ENCODE measurements around the gene SMTN. TPM values are rescaled to one million over a fixed set of nuclear protein-coding genes. Genes with fewer than 3 reads are reported as not detected.

Gene SMTN
- polyA plus RNA-seq, 1 of the 3 experiments (the other 2 are of a cell fraction), result 30.4 TPM

DNA sequence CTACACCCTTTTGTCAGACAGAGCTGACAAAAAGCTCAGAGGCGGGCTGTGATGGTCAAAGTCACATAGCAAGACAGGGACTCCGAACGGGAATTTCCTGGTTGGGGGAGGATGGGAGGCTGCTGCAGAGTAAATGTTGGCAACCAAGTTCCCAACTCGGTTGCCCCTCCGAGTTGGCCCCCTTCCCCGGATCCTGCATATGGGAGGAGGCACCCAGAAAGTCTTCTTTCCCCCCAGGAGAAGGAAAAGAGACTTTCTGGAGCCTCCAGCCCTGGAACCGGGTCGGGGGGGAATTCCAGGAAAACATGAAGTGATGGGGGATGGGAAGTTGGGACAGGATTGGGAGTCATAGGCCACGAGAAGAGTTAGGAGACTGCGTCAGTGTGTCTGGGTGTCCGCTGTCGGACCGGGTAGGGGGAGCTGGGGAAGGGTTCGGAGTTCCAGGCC, 25.6 kb downstream of the SMTN start:
- DNase-seq, result no peak
- Histone ChIP-seq H2AFZ (ENCODE audit: low read depth) (peak overlapping the region; percentile 86; the same call in 1 of the 2 replicates), H3K9me3 (no peaks in the 10 kb centered on the region), H3K79me2 (ENCODE audit: insufficient read depth) (peaks cover 13% of the 10 kb centered on the region; the same call in 1 of the 2 replicates), H3K9me2 (no peaks in the 10 kb centered on the region), H3K36me3 (replicated peaks in 1 of 2; ENCODE audit: control insufficient read depth in 1 of 2, insufficient read depth in 2 of 2, low read length in 1 of 2) (peaks cover 0 to 10% of the 10 kb centered on the region in 2 experiments), H3K9ac (peak overlapping the region; percentile 98), H3K27me3 (ENCODE audit: insufficient read depth) (no peaks in the 10 kb centered on the region), H3F3A (replicated peaks; ENCODE audit: insufficient read depth) (peaks cover 17% of the 10 kb centered on the region), H3K27ac (ENCODE audit: low read depth in 2 of 2, low read length in 1 of 2) (peak overlapping the region; percentile 67 to 85; a peak in 3 of 4 replicates), H3K4me3 (ENCODE audit: low read depth in 2 of 2, low read length in 1 of 2) (peak overlapping the region; percentile 86 to 94), H3K4me1 (ENCODE audit: control insufficient read depth in 1 of 2, insufficient read depth in 2 of 2, low read depth in 1 of 2, low read length in 1 of 2) (peaks cover 0 to 13% of the 10 kb centered on the region in 2 experiments; a peak in 1 of 4 replicates), H4K20me1 (ENCODE audit: insufficient read depth) (no peaks in the 10 kb centered on the region), H3K4me2 (peak overlapping the region; percentile 93)
- TF ChIP-seq RAD21 (IDR thresholded peaks at IDR 0.05; ENCODE audit: low read length) (no peak), FOXJ3 (CRISPR knock-in tag; IDR thresholded peaks at IDR 0.05) (no peak)
- CTCF ChIA-PET, result interaction anchor here (0.9 to 7.4 kb wide), 15 partner anchors 10 to 235 kb away, joined by 3 to 85 read pairs (median 12); partner anchors contain the start of gene PLA2G3
- POLR2A ChIA-PET, result interaction anchor here (1.0 to 1.3 kb wide), 4 partner anchors 11 to 26 kb away, joined by 3 to 6 read pairs (median 4); partner anchors contain the start of gene SMTN
- 61% methylated on average over 14 of the region's 14 CpGs for WGBS (ENCODE audit: low lambda C conversion rate)

DNA sequence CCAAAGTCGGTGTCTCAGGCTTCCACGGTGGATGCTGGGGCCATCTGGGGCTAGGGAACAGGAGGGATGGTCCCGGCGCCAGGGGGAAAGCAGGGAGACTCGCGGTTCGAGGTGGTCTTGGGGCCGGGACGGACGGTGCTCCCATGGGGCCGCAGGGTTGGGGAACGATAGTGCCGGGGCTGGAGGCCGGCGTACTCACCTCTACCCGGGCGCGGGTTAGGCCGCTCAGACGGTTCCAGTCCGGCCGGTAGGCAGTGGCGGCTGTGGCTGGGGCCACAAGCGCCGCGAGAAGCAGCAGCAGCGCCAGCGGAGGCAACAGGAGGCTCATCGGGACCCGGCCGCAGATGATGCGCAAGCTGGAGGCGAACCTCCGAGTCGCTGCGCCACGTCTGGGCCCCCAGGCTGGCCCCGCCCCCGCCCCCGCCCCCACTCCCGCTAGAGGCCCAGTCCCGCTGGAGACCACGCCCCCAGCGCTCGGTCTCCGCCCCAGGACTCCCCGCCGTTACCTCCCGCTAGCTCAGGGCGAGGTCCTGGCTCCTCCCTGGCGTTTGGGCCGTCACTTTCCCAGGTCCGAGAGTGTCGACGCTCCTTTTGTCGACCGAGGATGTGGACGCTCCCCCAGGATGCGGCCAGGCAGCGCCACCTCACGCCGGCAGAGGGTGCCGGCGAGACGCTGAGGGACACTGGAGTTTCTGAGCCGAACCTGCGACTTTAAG, 26.2 kb downstream of the SMTN start, which contains the start of gene SELENOM:
SELENOM (minus strand) TSS at position 391 of the 716 bp plus-strand sequence; CDS start at position 328, 63 bp downstream.
- TF ChIP-seq MXI1 (IDR thresholded peaks at IDR 0.05; ENCODE audit: low read depth, low read length) (peak; percentile 42; the same call in 1 of the 2 replicates), TAF1 (IDR thresholded peaks at IDR 0.05; ENCODE audit: borderline replicate concordance, low read depth, low read length) (peak; percentile 67; the same call in 1 of the 2 replicates), SMC3 (IDR thresholded peaks at IDR 0.05; ENCODE audit: low read depth, low read length) (peak; percentile 97), RAD21 (IDR thresholded peaks at IDR 0.05; ENCODE audit: low read length) (peak; percentile 92), EZH2phosphoT487 (IDR thresholded peaks at IDR 0.05; ENCODE audit: borderline replicate concordance, low read depth) (no peak), RXRA (IDR thresholded peaks at IDR 0.05; ENCODE audit: borderline replicate concordance, low read depth) (no peak), NFIC (IDR thresholded peaks at IDR 0.05; ENCODE audit: borderline replicate concordance) (no peak), EP300 (IDR thresholded peaks at IDR 0.05; ENCODE audit: borderline replicate concordance in 1 of 2, low read depth in 1 of 2, low read length in 1 of 2) (no peak), POLR2AphosphoS5 (IDR thresholded peaks at IDR 0.05; ENCODE audit: low read depth, low read length) (peak; percentile 76), NRF1 (IDR thresholded peaks at IDR 0.05; ENCODE audit: low read depth, low read length) (peak; percentile 60)
- TF ChIP-seq, protein P1, sequence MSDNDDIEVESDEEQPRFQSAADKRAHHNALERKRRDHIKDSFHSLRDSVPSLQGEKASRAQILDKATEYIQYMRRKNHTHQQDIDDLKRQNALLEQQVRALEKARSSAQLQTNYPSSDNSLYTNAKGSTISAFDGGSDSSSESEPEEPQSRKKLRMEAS (IDR thresholded peaks at IDR 0.05; ENCODE audit: low read depth), result peak; percentile 44; the same call in 1 of the 2 replicates
- TF ChIP-seq, protein P2, sequence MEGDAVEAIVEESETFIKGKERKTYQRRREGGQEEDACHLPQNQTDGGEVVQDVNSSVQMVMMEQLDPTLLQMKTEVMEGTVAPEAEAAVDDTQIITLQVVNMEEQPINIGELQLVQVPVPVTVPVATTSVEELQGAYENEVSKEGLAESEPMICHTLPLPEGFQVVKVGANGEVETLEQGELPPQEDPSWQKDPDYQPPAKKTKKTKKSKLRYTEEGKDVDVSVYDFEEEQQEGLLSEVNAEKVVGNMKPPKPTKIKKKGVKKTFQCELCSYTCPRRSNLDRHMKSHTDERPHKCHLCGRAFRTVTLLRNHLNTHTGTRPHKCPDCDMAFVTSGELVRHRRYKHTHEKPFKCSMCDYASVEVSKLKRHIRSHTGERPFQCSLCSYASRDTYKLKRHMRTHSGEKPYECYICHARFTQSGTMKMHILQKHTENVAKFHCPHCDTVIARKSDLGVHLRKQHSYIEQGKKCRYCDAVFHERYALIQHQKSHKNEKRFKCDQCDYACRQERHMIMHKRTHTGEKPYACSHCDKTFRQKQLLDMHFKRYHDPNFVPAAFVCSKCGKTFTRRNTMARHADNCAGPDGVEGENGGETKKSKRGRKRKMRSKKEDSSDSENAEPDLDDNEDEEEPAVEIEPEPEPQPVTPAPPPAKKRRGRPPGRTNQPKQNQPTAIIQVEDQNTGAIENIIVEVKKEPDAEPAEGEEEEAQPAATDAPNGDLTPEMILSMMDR (IDR thresholded peaks at IDR 0.05), result peak; percentile 98
- TF ChIP-seq, protein P3, sequence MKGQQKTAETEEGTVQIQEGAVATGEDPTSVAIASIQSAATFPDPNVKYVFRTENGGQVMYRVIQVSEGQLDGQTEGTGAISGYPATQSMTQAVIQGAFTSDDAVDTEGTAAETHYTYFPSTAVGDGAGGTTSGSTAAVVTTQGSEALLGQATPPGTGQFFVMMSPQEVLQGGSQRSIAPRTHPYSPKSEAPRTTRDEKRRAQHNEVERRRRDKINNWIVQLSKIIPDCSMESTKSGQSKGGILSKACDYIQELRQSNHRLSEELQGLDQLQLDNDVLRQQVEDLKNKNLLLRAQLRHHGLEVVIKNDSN (IDR thresholded peaks at IDR 0.05; ENCODE audit: borderline replicate concordance, low read depth), result no peak
- POLR2A ChIA-PET, result interaction anchor here (1.0 to 1.4 kb wide), 7 partner anchors 10 to 36 kb away, joined by 3 to 6 read pairs (median 3); partner anchors contain the start of genes INPP5J and SMTN
- H2AFZ ChIP-seq (ENCODE audit: low read depth), result peak within 1 kb of the TSS; percentile 97; the same call in 1 of the 2 replicates

More for the DNA sequence above, 26.2 kb downstream of the SMTN start, which contains the start of gene SELENOM:
- Histone ChIP-seq H3K9me3 (no peaks in the 10 kb centered on the region), H3K9me2 (no peaks in the 10 kb centered on the region), H3K4me1 (ENCODE audit: control insufficient read depth in 1 of 2, insufficient read depth in 2 of 2, low read depth in 1 of 2, low read length in 1 of 2) (peaks cover 0 to 13% of the 10 kb centered on the region in 2 experiments; a peak in 1 of 4 replicates), H3F3A (replicated peaks; ENCODE audit: insufficient read depth) (peaks cover 11% of the 10 kb centered on the region), H3K79me2 (ENCODE audit: insufficient read depth) (peaks cover 13% of the 10 kb centered on the region; the same call in 1 of the 2 replicates), H3K36me3 (replicated peaks in 1 of 2; ENCODE audit: control insufficient read depth in 1 of 2, insufficient read depth in 2 of 2, low read length in 1 of 2) (peaks cover 0 to 10% of the 10 kb centered on the region in 2 experiments), H3K27ac (ENCODE audit: low read depth in 2 of 2, low read length in 1 of 2) (peak within 1 kb of the TSS; percentile 67 to 85), H3K4me2 (peak within 1 kb of the TSS; percentile 93), H3K27me3 (ENCODE audit: insufficient read depth) (no peaks in the 10 kb centered on the region), H3K4me3 (ENCODE audit: low read depth in 2 of 2, low read length in 1 of 2) (peak within 1 kb of the TSS; percentile 86 to 94), H3K9ac (peak within 1 kb of the TSS; percentile 98), H4K20me1 (ENCODE audit: insufficient read depth) (no peaks in the 10 kb centered on the region)
- DNase-seq, result peak; percentile 98
- CTCF ChIA-PET, result interaction anchor here (0.6 to 7.4 kb wide), 35 partner anchors 8 to 236 kb away, joined by 3 to 85 read pairs (median 5); partner anchors contain the start of genes INPP5J, MORC2, PLA2G3 and RNF185
- WGBS (ENCODE audit: low lambda C conversion rate), result 3% methylated on average over 20 of the region's 67 CpGs

Measured in SK-N-SH (cell line).